HG03039 (cell line): ENCODE measurements around the gene SPATA6L.

Experiments used
- ATAC-seq: cut with Tn5 transposase; IDR thresholded peaks from one replicate; pipeline ENCODE4 v1.9.1; 2021; ENCODE audit warnings: mild to moderate bottlenecking, moderate library complexity; ENCODE audit not compliant: unreplicated experiment

Gene SPATA6L, protein sequence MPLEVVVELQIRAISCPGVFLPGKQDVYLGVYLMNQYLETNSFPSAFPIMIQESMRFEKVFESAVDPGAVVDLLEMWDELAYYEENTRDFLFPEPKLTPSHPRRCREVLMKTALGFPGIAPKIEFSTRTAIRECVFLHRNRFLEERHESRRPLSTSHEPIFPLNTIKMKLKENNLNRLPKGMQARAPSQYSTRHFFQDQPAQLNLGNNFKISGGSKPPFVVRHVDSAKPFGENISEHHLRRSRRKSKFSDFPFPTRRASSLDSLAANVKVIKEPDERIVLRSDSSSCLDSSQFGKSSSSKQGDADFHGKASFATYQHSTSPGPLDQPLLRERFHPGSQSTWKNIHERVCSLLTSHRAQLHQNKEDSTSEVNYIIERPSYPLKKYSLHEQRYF

GRCh38 chr9:4666042-4666699, at the start of gene SPATA6L:
SPATA6L (minus strand) TSS chr9:4666480; CDS start chr9:4666250, 230 bp downstream.
- ATAC-seq: no peak

GRCh38 chr9:4714266-4715016, 48.2 kb upstream of the SPATA6L start:
- ATAC-seq: no peak

DNA sequence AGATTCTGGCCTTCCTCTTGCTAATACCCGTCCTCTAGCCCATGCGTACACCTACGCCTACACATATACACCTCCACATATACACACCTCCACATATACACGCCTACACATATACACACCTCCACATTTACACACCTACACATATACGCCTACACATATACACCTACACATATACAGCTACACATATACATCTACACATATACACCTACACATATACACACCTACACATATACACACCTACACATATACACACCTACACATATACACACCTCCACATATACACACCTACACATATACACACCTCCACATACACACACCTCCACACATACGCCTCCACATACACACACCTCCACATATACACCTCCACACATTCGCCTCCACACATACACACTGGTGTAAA, 47.6 kb upstream of the SPATA6L start:
- ATAC-seq: no peak

- no peak for ATAC-seq
These were observed 43.1 kb upstream of the SPATA6L start for GRCh38 chr9:4709380-4709779.

GRCh38 chr9:4706971-4707622, 40.8 kb upstream of the SPATA6L start:
- no peak for ATAC-seq

DNA sequence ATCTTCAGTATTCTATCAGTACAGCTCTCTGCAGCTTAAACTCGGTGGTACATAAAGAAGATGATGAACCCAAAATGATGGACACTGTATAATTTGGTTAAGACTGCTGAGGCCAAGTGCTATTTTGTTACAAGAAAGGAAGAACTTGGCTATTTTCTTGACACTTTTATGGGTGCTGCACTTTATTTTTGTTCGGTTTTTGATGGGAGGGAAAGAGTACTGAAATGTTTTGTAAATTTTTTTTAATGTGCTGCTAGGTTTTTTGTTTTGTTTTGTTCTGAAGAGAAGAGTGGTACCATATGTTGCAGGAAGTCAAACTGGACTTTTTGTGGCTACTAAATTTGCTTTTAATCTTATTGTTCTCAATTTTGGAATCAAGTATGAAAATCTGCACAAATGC, 39.7 kb upstream of the SPATA6L start:
- ATAC-seq: no peak

DNA sequence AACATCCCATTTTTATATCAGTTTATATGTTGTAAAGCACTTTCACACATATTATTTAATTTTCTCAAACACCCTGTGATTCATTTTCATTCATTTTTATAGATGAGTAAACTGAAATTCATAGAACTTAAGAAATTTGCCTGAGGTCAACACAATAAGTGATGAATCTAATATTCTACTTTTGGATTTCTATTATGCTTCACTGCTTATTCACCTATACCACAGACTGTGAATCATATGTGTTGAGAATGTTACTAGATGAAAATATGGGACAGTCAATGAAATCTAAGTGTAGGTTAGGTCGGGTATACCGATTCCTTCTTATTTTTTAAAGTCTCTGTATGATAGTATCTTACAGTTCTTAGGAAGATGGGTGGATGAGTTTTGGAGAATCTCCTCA, 37.8 kb upstream of the SPATA6L start:
- no peak for ATAC-seq

GRCh38 chr9:4701526-4701925, 35.2 kb upstream of the SPATA6L start:
- ATAC-seq: no peak

DNA sequence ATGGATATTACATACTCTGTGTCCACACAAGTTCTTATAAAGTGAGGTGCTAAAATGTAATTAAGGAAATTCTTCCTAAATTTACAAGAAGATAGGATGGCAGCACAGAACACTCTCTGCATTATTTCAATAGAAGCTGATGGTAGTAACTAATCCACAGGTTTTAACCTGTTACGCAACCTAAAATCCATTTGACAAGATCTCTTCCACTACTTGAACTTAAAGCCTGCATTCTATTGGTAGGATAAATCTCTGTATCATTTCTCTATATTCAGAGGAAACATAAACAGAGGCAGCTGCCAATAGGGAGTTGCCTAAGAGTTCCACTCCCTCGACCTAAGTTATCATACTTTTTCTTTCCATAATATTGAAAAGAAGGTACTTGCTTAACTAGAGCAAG, 34.7 kb upstream of the SPATA6L start:
- ATAC-seq: no peak

DNA sequence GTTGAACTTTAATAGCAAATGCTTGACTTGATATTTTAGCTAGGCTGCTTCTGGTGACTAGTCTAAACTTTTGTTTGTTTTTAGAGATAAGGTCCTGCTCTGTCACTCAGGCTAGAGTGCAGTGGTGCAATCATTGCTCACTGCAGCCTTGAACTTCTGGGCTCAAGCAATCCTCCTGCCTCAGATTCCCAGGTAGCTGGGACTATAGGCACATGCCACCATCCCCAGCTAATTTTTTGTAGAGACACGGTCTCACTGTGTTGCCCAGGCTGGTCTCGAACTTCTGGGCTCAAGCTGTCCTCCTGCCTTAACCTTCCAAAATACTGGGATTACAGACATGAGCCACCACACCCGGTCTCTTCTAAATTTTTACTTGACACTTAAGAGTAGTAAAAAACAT, 33.8 kb upstream of the SPATA6L start:
- no peak for ATAC-seq

- no peak for ATAC-seq
These were observed 25.5 kb upstream of the SPATA6L start for GRCh38 chr9:4691795-4692194.

- ATAC-seq: peak; percentile 48
These were observed 23.9 kb upstream of the SPATA6L start for GRCh38 chr9:4690144-4690543.

DNA sequence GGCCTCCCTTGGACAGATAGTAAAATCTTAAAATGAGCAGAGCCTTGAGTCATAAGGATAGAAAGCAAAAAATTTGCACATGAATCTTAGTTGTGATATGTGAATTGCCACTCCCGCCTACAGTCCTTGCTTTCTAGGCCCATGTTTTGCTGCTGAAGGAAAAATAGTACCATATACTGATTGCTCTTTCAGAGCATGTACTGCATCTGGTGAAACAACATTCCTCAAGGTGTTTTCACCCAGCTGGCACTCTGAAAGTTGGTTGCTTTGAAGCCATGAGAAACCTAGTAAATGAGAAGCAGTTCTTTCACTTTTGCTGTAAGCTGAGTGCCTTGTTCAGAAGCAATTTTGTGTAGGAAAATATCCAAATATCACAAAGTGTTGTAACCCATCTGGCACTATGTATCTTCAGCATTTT, 23.4 kb upstream of the SPATA6L start:
- ATAC-seq: peak; percentile 51

- ATAC-seq: no peak
These were observed 22.7 kb upstream of the SPATA6L start for GRCh38 chr9:4689021-4689420.

- no peak for ATAC-seq
These were observed 20.3 kb upstream of the SPATA6L start for GRCh38 chr9:4686584-4686983.

DNA sequence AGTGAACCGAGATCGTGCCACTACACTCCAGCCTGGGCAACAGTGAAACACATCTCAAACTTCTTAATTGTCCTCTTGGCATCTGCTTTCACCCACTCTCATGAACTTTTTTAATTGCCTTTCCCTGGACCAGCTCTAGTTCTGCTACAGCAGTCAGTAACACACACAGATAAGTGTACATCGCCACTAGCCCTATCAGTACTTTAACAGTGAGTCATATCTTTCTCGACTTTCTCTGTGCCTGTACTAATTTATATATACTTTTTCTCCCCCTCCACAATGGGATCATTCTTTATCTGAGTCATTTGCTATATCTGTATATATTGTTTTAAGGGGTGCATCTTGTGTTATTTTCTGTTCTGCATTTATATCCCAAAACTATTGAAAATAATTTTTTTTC, 19.8 kb upstream of the SPATA6L start:
- no peak for ATAC-seq

DNA sequence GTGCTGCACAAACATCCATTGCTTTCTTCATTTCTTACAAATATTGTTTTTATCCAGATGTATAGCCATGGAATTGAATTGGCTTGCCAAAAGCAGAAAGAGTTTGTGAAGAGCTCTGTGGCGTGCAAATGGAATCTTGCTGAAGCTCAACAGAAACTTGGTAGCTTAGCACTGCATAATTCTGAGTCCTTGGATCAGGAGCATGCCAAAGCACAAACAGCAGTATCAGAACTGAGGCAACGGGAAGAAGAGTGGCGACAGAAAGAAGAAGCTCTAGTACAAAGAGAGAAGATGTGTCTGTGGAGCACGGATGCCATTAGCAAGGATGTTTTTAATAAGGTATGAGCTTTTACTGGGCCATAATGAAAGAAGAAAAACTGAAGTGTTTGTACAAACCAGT, 18.5 kb upstream of the SPATA6L start:
- ATAC-seq: no peak

- no peak for ATAC-seq
These were observed 14.5 kb upstream of the SPATA6L start for GRCh38 chr9:4680750-4681149.

DNA sequence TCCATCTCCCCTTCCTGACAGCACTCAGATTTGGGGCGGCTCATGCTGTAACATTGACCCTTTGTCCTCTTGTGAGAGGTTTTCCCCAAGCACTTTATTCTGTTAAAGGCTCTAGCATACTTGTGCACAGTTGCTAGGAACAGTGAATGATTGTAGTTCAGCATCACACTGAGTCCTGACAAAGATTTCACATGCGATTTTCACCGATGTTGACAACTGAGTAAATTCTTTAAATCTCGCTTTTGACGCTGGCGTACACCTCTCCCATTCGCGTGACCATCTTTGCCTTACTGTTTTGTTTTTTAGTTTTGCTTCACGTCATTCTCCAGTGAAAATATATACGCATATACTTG, 13.9 kb upstream of the SPATA6L start:
- no peak for ATAC-seq

DNA sequence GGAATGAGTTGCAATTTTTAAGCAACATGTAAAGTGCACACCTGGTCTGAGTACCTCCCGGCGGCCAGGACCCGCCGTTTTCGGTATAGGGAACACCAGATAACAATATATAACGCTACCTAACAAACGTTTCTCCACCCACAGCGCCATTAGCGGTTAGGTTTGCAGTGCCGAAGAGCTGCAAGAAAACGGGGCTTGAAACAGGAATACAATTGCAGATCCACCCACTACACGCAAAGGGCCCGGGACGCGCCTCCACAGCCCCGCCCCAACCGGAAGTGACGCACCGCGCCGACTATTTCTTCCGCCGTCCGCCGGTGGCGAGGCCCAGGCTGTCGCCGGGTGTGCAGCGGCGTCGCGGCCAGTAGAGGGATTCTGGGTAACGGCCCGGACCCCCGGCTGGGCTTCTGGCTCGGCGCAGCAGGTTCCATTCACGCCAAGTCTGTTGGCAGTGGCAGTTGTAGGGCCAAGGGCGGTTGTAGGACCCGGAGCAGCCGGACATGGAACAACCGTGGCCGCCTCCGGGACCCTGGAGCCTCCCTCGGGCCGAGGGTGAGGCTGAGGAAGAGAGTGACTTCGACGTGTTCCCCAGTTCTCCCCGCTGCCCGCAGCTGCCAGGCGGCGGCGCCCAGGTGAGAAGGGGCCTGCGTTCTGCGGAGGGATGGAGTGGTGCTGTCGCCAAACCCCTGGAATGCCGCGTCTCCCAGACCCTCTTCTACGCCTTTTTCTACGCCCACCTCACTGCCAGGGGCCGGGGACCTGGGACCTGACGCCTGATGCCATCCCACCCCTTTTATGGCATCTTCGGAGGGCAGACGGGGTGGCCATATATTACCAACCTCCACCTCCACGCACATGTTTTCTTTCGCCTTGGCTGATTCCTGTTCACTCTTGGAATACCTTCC, 13.2 kb upstream of the SPATA6L start, which contains the start of gene CDC37L1:
Gene CDC37L1 (plus strand): TSS at position 302 of the 905 bp plus-strand sequence. CDS start 199 bp downstream, at position 501.
- ATAC-seq: peak; percentile 93
